ENCODE results near the gene FAXC.

Gene FAXC

DNA sequence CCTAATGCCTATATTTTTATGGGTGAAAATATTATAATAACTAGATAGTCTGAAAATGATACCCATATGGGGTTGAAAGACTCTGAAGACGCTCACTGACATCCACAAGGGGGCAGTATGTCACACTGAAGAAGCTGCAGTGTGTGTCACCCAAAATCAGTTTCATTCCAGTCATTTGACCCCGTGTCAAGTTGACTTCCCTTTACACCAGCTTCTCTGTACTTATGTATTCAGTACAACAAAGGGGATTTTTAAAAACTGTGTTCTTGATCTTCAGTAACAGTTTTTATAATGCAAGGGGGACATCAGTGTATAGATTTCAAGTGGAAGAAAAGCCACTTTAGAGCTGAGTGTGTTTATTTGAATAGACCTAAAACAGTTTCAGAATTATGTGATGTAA is 19.3 kb downstream of the FAXC start:
- TF ChIP-seq, protein P1, sequence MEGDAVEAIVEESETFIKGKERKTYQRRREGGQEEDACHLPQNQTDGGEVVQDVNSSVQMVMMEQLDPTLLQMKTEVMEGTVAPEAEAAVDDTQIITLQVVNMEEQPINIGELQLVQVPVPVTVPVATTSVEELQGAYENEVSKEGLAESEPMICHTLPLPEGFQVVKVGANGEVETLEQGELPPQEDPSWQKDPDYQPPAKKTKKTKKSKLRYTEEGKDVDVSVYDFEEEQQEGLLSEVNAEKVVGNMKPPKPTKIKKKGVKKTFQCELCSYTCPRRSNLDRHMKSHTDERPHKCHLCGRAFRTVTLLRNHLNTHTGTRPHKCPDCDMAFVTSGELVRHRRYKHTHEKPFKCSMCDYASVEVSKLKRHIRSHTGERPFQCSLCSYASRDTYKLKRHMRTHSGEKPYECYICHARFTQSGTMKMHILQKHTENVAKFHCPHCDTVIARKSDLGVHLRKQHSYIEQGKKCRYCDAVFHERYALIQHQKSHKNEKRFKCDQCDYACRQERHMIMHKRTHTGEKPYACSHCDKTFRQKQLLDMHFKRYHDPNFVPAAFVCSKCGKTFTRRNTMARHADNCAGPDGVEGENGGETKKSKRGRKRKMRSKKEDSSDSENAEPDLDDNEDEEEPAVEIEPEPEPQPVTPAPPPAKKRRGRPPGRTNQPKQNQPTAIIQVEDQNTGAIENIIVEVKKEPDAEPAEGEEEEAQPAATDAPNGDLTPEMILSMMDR (IDR thresholded peaks at IDR 0.05; ENCODE audit: low read depth, low read length) = peak; percentile 72
- no peaks in the 10 kb centered on the region for H3K27me3 ChIP-seq (ENCODE audit: insufficient read depth, low read depth, severe bottlenecking)
- H3K27ac ChIP-seq = no peak overlapping the region
- H3K4me3 ChIP-seq (ENCODE audit: low read depth, low read length) = no peak overlapping the region
- H3K36me3 ChIP-seq = peaks cover 44% of the 10 kb centered on the region
- no peaks in the 10 kb centered on the region for H3K9me3 ChIP-seq (ENCODE audit: severe bottlenecking)
- DNase-seq = peak; percentile 57

DNA sequence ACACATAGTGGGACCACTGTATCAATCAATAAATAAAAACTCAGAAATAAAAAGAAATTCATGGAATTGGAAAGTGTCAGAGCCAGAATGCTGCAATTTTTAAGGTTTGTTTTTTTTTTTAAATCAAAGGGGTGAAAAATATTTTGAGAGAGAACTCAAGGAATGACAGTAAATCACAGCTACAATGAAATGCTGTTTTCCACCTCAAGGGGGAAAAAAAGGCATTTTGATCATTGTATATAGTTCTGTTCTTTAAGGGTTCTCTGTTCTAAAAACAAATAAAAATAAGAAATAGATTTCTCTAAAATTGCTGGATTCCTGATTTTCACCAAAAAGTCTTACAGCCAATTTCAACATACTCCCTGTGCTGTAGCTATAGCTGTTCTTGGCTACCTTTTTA is 24.5 kb downstream of the FAXC start:
- Histone ChIP-seq H3K27ac (no peak overlapping the region), H3K27me3 (ENCODE audit: insufficient read depth, low read depth, severe bottlenecking) (no peaks in the 10 kb centered on the region), H3K4me3 (ENCODE audit: low read depth, low read length) (no peak overlapping the region), H3K36me3 (peaks cover 60% of the 10 kb centered on the region), H3K9me3 (ENCODE audit: severe bottlenecking) (no peaks in the 10 kb centered on the region)
- DNase-seq = no peak
- TF ChIP-seq, protein P1 (IDR thresholded peaks at IDR 0.05; ENCODE audit: low read depth, low read length) = no peak

DNA sequence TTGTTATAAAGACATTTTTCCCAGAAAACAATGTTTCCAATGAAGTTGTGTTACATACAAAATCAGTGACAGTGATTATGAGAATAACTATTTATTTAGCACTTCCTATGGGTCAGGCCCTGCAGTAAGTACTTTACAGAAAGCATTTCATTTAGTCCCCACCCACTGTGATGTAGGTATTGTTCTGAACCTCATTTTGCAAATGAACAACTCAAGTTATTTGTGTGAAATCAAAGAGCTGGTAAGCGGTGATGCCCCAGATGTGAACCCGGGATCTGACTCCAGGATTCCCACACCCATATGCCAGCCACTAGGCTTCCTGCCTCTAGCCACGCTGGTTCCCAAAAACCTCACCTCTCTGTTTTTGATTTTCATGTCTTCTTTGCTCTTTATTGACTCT is 30.9 kb downstream of the FAXC start:
- H3K4me3 ChIP-seq (ENCODE audit: low read depth, low read length) = no peak overlapping the region
- H3K27me3 ChIP-seq (ENCODE audit: insufficient read depth, low read depth, severe bottlenecking) = no peaks in the 10 kb centered on the region
- no peak for DNase-seq
- no peaks in the 10 kb centered on the region for H3K9me3 ChIP-seq (ENCODE audit: severe bottlenecking)
- TF ChIP-seq, protein P1 (IDR thresholded peaks at IDR 0.05; ENCODE audit: low read depth, low read length) = no peak
- no peak overlapping the region for H3K27ac ChIP-seq
- H3K36me3 ChIP-seq = peaks cover 26% of the 10 kb centered on the region

DNA sequence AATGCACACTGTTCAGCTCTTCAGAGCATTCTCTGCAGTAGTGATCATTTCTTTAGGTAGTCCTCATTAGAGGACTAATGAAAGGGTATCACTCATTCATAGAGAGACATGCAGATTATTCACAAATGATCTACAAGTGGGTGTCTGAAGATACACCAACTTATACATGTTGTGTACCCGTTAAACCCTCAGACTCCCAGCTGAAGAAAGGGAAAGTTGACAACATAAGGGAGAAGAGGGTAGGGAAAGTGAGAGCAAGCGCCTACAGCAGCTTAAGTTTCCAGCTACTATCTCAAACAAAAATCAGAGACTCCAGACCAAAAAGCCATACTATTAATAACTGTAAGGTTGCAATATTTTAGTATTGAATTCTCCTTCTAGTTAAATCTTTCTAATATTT is 37.1 kb downstream of the FAXC start:
- Histone ChIP-seq H3K27me3 (ENCODE audit: insufficient read depth, low read depth, severe bottlenecking) (no peaks in the 10 kb centered on the region), H3K27ac (no peak overlapping the region), H3K9me3 (ENCODE audit: severe bottlenecking) (no peaks in the 10 kb centered on the region), H3K4me3 (ENCODE audit: low read depth, low read length) (no peak overlapping the region), H3K36me3 (peaks cover 6% of the 10 kb centered on the region)
- DNase-seq = no peak
- TF ChIP-seq, protein P1 (IDR thresholded peaks at IDR 0.05; ENCODE audit: low read depth, low read length) = no peak

DNA sequence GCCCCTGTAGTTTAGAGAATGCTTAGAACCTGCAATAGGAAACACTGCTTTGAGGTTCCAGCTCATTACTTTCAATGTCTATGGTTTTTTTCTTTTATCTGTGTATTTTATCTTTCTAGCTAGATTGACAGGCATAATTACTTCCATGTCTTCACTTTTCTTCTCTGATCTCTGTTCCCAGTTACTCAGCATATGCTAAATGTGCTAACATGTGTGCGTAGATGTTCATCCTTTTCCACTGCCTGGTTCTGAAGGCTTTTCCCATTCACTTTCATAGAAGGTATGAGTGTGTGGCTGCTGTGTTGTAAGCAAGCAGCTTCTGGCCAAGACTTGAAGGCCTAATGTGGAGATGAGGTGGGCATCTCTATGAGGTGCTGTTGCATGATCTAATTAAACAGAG is 38.9 kb downstream of the FAXC start:
- no peak for DNase-seq
- Histone ChIP-seq H3K27ac (no peak overlapping the region), H3K36me3 (peaks cover 16% of the 10 kb centered on the region), H3K27me3 (ENCODE audit: insufficient read depth, low read depth, severe bottlenecking) (no peaks in the 10 kb centered on the region), H3K4me3 (ENCODE audit: low read depth, low read length) (no peak overlapping the region), H3K9me3 (ENCODE audit: severe bottlenecking) (no peaks in the 10 kb centered on the region)
- TF ChIP-seq, protein P1 (IDR thresholded peaks at IDR 0.05; ENCODE audit: low read depth, low read length) = no peak

DNA sequence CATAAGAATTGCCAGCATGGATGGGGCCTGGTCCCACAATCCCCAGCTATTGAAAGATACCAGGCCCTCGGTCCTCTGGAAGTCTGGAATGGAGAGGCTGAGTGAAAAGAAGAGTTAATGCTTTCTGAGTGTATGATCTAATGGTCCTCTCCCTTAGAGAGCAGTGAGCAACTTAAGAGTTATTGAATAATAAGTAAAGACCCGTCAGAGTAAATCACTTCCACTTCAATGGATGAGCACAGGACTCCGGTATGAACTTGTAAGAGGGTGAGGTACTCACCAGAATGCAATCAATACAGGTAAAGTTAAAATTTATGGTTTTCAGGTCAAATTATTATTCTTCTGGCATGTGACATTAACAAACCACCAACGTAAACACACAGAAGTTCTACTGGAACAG is 39.9 kb downstream of the FAXC start:
- H3K27me3 ChIP-seq (ENCODE audit: insufficient read depth, low read depth, severe bottlenecking) = no peaks in the 10 kb centered on the region
- no peak for DNase-seq
- TF ChIP-seq, protein P1 (IDR thresholded peaks at IDR 0.05; ENCODE audit: low read depth, low read length) = no peak
- H3K36me3 ChIP-seq = peaks cover 20% of the 10 kb centered on the region
- H3K27ac ChIP-seq = no peak overlapping the region
- no peaks in the 10 kb centered on the region for H3K9me3 ChIP-seq (ENCODE audit: severe bottlenecking)
- no peak overlapping the region for H3K4me3 ChIP-seq (ENCODE audit: low read depth, low read length)
